Colonic mucosa (tissue), 4 donors: ENCODE measurements around the gene MACROH2A1. TPM values are rescaled to one million over a fixed set of nuclear protein-coding genes. Genes with fewer than 3 reads are reported as not detected.

Experiments
- DNase-seq: peaks from one replicate; pipeline ENCODE4 v3.0.0-alpha.2; 2020
- H3K27ac ChIP-seq: fragments of 200-600 bp; one replicate; pipeline ENCODE4 v1.8.0; 2021
- H3K27me3 ChIP-seq: fragments of 200-600 bp; one replicate; pipeline ENCODE4 v1.8.0; 2021
- H3K36me3 ChIP-seq: fragments of 200-600 bp; one replicate; pipeline ENCODE4 v1.8.0; 2021
- H3K4me1 ChIP-seq: fragments of 200-600 bp; one replicate; pipeline ENCODE4 v1.8.0; 2021; ENCODE audit warnings: mild to moderate bottlenecking
- H3K4me3 ChIP-seq: fragments of 200-600 bp; one replicate; pipeline ENCODE4 v1.8.0; 2021
- H3K9ac ChIP-seq, 2 donors: one replicate each; pipeline ENCODE4 v1.7.0; 2013; ENCODE audit warnings: control low read depth in 2 of 2, low read depth in 2 of 2, low read length in 2 of 2
- H3K9me3 ChIP-seq: fragments of 200-600 bp; one replicate; pipeline ENCODE4 v1.8.0; 2021
- intact Hi-C: fragments of 100-400 bp; cut with DNase I; formaldehyde crosslinking; loops from one replicate; pipeline ENCODE4 v1.14.1; 2022
- total RNA-seq, 2 donors: library from RNA; stranded (reverse); fragmentation: NEBNext Ultra II Directional in 1 of 2; extraction: Animal tissue kit (Norgen Biotek cat#: 25700) in 1 of 2; gene quantifications; one replicate each; pipeline ENCODE4 v1.2.1, GENCODE V29; 2021
- TF ChIP-seq, protein P1 (sequence below): fragments of 200-600 bp; IDR thresholded peaks from one replicate; pipeline ENCODE4 v1.8.0; 2022; ENCODE audit warnings: antibody characterized with exemption, mild to moderate bottlenecking
- donor health status: healthy.
- donor health status: DM: no; HTN: no; CAD: no.
- donor health status: DM: no; HTN: no; CAD: no.

MACROH2A1 gene
- total RNA-seq, 2 donors from 2014 or later: 191 to 323 TPM

DNA sequence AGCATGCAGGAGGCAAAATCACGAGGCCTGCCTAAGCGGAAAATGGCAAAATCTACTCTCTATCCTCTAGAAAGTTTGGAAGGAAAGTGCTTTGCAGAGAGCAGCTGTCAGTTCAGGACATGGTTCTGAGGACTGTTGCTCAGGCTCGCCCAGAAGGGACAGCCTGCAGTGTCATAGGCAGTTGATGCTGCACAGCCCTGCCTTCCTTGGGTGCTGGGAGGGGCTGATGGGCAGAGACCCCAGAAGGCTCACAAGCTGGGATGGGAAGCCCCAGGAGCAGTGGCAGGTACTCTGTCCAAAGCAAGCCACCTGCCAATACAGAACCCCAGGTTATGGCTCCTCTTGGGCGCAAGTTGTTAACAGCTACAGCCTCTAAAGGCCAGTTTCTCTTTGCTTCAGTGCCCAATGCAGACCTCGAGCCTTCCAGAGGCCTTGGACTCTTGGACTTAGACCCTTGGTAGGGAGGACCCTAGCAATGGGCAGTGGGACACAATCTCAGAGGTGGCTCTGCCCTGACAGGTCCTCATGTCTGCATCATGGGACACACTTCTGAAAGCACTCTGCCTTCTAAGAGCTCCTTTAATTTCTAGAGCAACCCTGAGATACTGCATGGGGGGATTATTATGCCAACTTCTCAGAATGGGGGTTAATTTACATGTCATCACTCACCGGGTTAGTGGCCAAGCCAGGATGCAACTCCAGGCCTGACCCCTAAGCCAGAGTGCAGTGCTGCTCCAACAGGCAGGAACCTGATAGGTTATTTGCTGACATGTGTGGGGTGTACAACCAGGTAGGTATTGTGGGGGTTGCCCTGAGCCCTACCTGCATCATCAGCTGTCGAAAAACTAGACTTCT, 57.1 kb downstream of the MACROH2A1 start:
- no peak for DNase-seq

DNA sequence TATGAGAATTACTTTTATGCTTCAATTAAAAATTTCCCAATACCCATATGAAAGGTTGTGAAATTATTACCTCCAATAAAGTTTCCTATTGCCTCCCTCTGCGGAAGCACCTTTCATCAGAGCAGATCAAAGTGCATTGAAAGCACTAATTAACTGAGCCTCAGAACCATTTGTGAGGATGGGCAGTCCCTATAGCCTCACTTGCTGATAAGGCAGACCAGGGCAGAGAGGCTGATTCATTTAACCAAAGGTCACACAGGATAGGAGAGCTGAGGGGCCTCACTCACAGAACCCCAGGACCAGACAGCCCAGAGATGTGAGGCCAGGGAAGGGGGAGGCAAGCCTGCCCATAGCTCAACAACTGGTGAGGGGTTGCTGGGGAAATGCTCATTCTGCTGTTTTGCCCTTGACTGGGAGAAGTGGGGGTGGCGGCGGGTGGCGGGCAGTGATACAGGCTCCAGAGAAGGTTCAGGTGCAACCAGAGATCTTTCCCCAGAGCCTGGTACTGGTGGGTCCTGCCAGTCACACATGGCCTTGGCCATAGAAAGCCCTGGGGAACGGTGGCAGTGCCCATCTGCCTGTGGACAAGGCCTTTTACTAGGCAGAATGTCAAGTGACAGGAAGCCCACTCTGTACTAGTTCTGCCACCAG, 57.9 kb downstream of the MACROH2A1 start:
- Histone ChIP-seq H3K27me3 (no peaks in the 10 kb centered on the region), H3K27ac (peak overlapping the region; percentile 11)
- peak; percentile 43 for DNase-seq

More for the DNA sequence above, 57.1 kb downstream of the MACROH2A1 start:
- H3K27ac ChIP-seq: peak overlapping the region; percentile 11
- peaks cover 12% of the 10 kb centered on the region for H3K4me1 ChIP-seq
- peak overlapping the region in 1 of 2 donors; percentile 2 for H3K9ac ChIP-seq
- H3K36me3 ChIP-seq: peaks cover 19% of the 10 kb centered on the region
- TF ChIP-seq, protein P1, sequence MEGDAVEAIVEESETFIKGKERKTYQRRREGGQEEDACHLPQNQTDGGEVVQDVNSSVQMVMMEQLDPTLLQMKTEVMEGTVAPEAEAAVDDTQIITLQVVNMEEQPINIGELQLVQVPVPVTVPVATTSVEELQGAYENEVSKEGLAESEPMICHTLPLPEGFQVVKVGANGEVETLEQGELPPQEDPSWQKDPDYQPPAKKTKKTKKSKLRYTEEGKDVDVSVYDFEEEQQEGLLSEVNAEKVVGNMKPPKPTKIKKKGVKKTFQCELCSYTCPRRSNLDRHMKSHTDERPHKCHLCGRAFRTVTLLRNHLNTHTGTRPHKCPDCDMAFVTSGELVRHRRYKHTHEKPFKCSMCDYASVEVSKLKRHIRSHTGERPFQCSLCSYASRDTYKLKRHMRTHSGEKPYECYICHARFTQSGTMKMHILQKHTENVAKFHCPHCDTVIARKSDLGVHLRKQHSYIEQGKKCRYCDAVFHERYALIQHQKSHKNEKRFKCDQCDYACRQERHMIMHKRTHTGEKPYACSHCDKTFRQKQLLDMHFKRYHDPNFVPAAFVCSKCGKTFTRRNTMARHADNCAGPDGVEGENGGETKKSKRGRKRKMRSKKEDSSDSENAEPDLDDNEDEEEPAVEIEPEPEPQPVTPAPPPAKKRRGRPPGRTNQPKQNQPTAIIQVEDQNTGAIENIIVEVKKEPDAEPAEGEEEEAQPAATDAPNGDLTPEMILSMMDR: no peak
- intact Hi-C loops: no loop called here
- no peak overlapping the region for H3K4me3 ChIP-seq
- H3K9me3 ChIP-seq: no peaks in the 10 kb centered on the region
- H3K27me3 ChIP-seq: no peaks in the 10 kb centered on the region

DNA sequence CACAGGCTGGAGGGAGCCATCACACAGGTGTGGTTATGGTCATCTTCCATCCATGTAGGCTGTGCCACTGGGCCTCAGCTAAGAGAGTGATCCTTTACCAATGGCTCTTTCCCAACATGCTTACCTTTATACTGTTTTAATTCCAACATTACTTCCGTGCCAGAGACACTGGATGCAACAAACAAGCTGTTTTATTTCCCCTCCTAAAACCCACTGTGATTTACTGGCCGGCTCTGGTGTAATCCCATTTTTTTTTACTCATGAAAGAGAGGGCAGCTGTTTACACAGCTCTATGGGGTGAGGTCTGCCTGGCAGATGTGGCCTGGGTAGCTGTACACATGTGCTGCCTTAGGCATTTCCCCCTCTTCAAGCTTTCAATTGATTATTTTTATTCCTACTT, 58.5 kb downstream of the MACROH2A1 start:
- no peak overlapping the region for H3K4me3 ChIP-seq
- no peaks in the 10 kb centered on the region for H3K9me3 ChIP-seq
- intact Hi-C loops: no loop called here
- H3K9ac ChIP-seq: no peak overlapping the region
- no peaks in the 10 kb centered on the region for H3K27me3 ChIP-seq
- peaks cover 29% of the 10 kb centered on the region for H3K36me3 ChIP-seq
- H3K27ac ChIP-seq: no peak overlapping the region
- no peak for DNase-seq
- TF ChIP-seq, protein P1: no peak
- peaks cover 12% of the 10 kb centered on the region for H3K4me1 ChIP-seq

More for the DNA sequence above, 57.9 kb downstream of the MACROH2A1 start:
- Histone ChIP-seq H3K36me3 (peaks cover 27% of the 10 kb centered on the region), H3K4me3 (no peak overlapping the region), H3K9me3 (no peaks in the 10 kb centered on the region), H3K9ac (peak overlapping the region in 1 of 2 donors; percentile 2), H3K4me1 (peaks cover 12% of the 10 kb centered on the region)
- intact Hi-C loops: no loop called here
- TF ChIP-seq, protein P1: no peak

DNA sequence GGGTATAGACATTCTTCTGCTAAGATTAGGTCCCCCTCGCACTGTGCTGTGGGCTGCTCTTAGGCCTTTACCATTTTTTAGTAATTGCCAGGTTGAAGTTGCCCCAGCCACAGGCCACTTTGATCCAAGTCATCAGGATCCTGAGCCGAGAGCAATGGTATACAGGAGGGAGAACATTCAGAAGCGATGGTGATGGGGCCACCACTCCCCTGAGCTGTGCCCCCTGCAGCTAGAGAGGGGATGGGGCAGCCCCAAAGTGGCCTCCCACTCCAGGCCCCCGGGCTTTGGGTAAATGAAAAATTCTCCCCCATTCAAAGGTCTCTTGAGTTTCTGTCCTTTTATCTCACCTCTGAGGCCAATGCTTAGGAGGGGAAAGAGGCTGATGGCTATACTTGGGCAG, 59.4 kb downstream of the MACROH2A1 start:
- TF ChIP-seq, protein P1: no peak
- peaks cover 22% of the 10 kb centered on the region for H3K36me3 ChIP-seq
- no peaks in the 10 kb centered on the region for H3K27me3 ChIP-seq
- intact Hi-C loops: no loop called here
- peaks cover 6% of the 10 kb centered on the region for H3K4me1 ChIP-seq
- H3K27ac ChIP-seq: no peak overlapping the region
- DNase-seq: no peak
- no peaks in the 10 kb centered on the region for H3K9me3 ChIP-seq
- H3K4me3 ChIP-seq: no peak overlapping the region
- H3K9ac ChIP-seq: no peak overlapping the region

DNA sequence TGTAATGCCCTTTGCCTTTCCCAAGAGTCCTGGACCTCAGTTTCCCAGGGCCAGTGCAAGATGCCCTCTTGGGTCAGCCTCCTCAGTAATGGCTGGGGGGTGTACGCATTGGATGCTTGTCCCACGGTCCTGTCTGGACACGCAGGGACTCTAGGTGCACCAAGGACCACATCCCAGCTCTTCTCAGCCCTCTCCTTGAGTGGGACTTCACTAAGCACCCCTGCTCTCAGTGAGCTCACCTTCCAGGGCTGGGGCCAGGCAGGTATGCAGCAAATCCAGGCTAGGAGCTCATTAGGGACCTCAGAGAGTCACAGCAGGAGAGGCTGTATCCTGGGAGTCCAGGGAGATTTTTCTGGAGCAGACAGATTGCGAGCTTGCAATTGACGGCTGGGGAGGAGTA, 59.8 kb downstream of the MACROH2A1 start:
- DNase-seq: no peak
- peaks cover 20% of the 10 kb centered on the region for H3K36me3 ChIP-seq

More for the DNA sequence above, 59.8 kb downstream of the MACROH2A1 start:
- Histone ChIP-seq H3K27ac (no peak overlapping the region), H3K9me3 (no peaks in the 10 kb centered on the region), H3K4me1 (peaks cover 6% of the 10 kb centered on the region), H3K9ac (no peak overlapping the region), H3K27me3 (no peaks in the 10 kb centered on the region), H3K4me3 (no peak overlapping the region)
- intact Hi-C loops: no loop called here
- TF ChIP-seq, protein P1: no peak
